Stimulated activated CD8-positive, alpha-beta memory T cell treated with anti-CD3 and anti-CD28 coated beads, Interleukin-15, amount 100 ng/mL, for 24 hours (primary cell): ENCODE results near the gene FUBP1.
"Not testable (repeated sequence)": the region's sequence is repeated elsewhere in the genome, so short reads cannot be mapped to it uniquely, and the experiment has no call there.

Source experiments
- DNase-seq: peaks from one replicate; pipeline ENCODE4 v3.0.0-alpha.2; 2020; ENCODE audit warnings: low read depth

The FUBP1 gene

DNA sequence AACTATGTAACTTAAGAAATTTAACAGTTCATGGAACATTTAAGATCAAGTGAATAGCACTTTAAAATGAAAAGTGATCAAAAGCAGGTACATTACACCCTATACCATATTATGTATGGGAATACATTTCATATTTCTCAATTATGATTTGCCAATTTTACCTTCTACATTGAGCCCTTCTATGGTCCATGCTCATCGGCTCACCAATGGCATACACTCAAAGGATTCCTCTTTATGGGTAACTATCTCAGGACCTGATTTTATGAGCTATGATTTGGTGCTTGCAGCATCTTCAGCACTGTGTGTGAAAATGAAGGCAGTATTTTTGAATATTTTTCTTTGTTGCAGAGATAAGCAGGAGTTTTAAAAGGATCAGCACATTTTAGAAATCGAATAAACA, 33.5 kb downstream of the FUBP1 start:
- DNase-seq: no peak

DNA sequence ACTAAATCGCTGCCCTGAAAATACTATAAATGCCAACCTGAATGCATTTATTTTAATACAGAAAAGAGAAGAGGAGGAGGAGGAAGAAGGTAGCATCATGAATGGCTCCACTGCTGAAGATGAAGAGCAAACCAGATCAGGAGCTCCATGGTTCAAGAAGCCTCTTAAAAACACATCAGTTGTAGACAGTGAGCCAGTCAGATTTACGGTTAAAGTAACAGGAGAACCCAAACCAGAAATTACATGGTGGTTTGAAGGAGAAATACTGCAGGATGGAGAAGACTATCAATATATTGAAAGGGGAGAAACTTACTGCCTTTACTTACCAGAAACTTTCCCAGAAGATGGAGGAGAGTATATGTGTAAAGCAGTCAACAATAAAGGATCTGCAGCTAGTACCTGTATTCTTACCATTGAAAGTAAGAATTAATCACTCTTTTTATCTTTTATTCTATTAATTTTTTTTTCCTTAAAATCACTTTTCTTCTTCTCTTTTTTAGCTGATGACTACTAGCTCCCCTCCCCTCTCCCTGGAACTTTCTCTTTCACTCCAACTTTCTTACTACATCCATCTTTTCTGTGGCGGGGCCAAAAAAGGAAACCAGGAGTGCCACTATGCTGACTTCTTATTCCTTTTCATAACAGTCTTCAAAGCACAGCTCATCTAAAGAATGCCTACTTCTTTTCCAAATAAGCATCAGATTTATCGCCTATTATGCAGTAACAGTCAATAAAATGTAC, 36.3 kb downstream of the FUBP1 start:
- no peak for DNase-seq

GRCh38 chr1:77940921-77941570, 37.8 kb downstream of the FUBP1 start:
- DNase-seq: no peak

DNA sequence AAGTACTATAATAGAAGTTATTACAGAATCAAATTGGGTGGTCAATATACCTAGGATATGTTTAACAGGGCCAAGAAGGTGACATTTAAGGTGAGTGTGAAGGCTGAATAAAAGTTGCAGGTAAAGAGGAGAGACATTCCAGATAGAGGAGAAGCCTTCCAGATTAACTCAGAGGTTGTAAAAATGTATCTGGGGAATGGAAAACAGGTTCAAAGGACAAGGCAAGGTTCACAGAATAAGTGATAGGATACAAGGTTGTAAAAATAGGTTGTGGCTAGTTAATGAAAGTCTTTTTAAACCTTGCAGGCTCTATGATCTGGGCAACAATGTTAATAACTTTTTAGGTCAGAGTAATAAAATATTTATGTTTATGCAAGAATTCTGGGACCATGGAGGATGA, 40.2 kb downstream of the FUBP1 start:
- no peak for DNase-seq

DNA sequence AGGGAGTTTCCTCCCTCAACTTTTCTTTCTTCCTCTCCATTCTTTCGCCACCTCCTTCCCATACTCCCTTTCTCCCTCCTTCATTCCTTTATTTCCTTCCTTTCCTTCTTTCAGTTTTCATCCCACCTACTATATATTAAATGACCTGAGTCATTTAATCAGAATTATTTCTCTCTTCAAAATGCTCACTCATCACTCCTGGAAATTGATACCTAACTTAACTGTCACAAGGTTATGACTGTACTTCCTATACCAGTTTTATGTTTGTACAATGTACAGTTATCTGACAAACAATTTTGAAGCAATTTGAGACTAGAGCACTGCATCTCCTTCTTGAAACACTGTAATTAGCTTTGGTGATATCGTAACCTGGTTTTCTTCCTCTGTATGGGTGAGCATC, 49.1 kb downstream of the FUBP1 start:
- no peak for DNase-seq

DNA sequence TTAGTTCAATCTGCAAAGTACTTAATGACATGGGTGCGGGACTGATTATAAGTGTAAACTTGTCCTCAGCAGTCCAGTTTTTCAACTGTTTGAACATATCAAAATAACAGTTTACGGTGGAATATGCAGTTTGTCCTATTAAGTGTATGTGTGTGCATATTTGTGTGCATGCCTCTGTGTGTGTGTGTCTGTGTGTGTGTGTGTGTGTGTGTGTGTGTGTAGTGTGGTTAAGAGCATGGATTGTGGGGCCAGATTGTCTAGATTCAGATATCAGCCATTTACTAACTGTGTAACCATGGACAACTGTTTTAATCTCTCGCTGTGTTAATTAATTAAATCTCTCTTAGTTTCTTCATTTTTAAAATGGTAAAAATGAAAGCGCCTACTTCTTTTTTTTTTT, 51.5 kb downstream of the FUBP1 start:
- DNase-seq: no peak

DNA sequence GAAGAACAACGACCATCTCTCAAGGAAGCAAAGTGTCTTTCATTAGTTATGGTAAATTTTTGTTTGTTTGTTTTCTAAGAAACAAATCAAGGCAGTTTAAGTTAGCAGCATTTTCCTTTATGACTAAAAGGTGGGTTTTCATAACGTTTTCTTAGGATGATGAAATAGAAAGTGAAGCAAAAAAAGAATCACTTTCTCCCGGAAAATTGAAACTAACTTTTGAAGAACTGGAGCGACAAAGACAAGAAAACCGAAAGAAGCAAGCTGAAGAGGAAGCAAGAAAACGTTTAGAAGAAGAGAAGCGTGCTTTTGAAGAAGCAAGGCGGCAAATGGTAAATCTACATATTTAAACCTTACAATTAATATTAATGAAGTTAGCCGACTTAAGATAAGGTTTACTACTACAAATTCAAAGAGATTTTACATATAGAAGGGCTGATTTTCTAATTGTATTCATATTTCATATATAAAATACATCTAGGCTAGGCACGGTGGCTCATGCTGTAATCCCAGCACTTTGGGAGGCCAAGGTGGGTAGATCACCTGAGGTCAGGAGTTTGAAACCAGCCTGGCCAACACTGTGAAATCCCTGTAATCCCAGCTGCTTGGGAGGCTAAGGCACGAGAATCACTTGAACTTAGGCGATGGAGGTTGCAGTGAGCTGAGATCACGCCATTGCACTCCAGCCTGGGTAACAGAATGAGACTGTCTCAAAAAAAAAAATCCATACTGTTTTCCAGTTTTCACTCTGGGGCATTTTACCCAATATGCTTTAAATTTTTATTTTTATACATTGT, 52.1 kb downstream of the FUBP1 start:
- DNase-seq: no peak

DNA sequence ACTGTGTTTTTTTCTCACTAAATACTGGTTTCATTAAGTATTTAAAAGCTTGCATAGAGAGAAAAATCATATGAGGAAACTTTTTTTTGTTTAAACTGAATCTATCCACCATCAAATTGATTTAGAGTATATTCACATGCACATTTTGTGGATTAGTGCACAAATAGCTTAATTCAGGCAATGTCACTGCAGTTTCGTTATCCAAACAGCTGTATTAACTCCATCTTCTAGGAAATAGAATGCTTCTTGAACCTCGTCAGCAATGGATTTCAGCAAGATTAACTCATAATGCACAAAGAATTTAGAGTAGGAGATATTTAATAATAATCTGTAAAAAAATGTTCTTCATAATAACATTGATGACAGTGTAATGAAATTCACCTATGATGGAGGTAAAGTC, 52.9 kb downstream of the FUBP1 start:
- DNase-seq: no peak

GRCh38 chr1:77925518-77925917, 53.4 kb downstream of the FUBP1 start:
- no peak for DNase-seq

- DNase-seq: not testable (repeated sequence)
Observed at GRCh38 chr1:77918918-77919317, 60.0 kb downstream of the FUBP1 start.

GRCh38 chr1:77910116-77910515, 68.8 kb downstream of the FUBP1 start:
- DNase-seq: no peak

DNA sequence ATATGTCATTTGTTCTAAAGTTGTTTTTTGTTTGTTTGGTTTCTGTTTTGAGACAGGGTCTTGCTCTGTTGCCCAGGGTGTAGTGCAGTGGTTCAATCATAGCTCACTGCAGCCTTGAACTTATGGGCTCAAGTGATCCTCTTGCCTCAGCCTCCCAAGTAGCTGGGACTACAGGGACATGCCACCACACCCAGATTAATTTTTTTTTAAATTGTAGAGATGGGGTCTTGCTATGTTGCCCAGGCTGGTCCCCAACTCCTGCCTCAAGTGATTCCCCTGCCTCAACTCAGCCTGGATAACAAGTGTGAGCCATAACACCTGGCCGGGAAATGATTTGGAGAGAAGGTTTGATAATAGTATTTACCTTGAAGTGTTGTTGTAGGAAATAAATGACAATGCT, 72.2 kb downstream of the FUBP1 start:
- no peak for DNase-seq

- DNase-seq: no peak
Observed at GRCh38 chr1:77906019-77906545, 72.8 kb downstream of the FUBP1 start.

DNA sequence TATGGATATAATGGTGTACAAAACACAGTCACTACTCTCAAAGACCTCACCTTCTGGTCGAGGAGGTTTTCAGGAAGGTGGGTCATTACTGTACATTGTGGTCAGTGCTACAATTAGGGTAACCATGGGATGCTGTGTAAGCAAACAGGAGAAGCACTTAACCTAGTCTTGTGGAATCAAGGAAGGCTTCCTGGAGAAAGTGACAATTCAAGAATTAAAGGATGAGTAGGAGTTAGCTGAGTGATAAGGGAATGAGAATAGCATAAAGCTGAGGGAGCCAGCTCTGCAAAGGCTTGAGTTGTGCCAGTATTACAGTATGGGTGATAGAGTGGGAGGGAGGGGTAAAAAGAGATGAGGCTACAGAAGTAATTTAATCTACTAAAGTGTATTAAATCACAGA, 73.3 kb downstream of the FUBP1 start:
- no peak for DNase-seq

DNA sequence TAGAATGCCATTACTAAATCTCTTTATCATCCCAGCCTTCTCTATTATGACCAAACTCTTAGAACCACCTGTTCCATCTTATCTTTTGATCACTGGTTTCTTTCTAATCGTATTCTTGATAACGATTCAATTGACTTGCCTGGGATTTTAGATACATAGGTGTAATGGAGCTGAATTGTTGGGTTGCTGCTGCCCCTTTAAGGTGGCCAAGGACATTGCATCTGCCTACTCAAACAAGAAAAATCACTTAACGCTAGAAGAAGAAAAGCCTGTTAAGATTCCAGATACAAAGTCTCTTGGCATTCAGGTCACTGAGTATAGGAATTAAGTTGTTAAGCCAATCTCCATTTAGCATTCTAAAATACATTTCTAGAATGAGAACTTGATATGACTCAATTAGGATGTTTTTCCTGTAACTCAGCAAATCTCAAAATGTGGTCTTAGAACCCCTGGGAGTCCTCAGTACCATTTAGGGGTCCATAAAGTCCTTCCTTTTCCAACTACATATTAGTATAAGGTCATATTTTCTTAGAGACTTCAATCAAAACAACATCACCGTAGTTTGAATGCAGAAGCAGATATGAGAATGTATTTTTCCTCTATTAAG, 78.1 kb downstream of the FUBP1 start:
- DNase-seq: no peak

- no peak for DNase-seq
Observed at GRCh38 chr1:77899647-77900320, 79.1 kb downstream of the FUBP1 start.
